ENCODE data around the gene LPAR4.

DNA sequence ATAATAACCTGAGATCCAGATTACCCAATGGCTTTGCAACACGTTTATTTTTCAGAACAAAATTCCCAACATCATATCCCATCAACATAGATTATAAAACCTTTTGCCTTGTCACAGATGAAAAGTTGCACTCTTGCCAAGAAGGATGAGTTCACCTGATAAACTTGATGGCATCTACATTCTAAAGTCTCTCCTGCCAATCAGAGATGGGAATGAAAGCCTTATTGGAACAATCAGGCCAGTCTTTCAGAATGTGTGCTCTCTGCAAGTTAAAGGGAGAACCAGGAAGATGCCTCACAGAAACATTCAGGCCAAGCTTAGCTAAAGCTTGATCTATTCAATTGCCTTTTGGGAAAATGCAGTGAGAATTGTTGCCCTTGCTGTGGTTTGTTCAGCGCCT is 1.3 kb downstream of the LPAR4 start:
- TF ChIP-seq ZNF274 (IDR thresholded peaks at IDR 0.05; ENCODE audit: insufficient read depth, insufficient read length) (no peak), CHD2 (IDR thresholded peaks at IDR 0.05; ENCODE audit: borderline replicate concordance, low read depth, low read length) (no peak), RAD21 (IDR thresholded peaks at IDR 0.05; ENCODE audit: insufficient read depth, low read depth, low read length) (no peak), SIX5 (IDR thresholded peaks at IDR 0.05; ENCODE audit: low read depth, low read length, severe bottlenecking) (no peak), PAX5 (IDR thresholded peaks at IDR 0.05; ENCODE audit: borderline replicate concordance, low read depth, low read length) (no peak), POLR2A (IDR thresholded peaks at IDR 0.05; ENCODE audit: low read depth, low read length) (no peak), RB1 (IDR thresholded peaks at IDR 0.05; ENCODE audit: borderline replicate concordance) (no peak), POLR2AphosphoS5 (IDR thresholded peaks at IDR 0.05; ENCODE audit: low read length) (no peak), NBN (IDR thresholded peaks at IDR 0.05) (no peak), ZBED1 (IDR thresholded peaks at IDR 0.05; ENCODE audit: borderline replicate concordance) (no peak)
- TF ChIP-seq, protein P1, sequence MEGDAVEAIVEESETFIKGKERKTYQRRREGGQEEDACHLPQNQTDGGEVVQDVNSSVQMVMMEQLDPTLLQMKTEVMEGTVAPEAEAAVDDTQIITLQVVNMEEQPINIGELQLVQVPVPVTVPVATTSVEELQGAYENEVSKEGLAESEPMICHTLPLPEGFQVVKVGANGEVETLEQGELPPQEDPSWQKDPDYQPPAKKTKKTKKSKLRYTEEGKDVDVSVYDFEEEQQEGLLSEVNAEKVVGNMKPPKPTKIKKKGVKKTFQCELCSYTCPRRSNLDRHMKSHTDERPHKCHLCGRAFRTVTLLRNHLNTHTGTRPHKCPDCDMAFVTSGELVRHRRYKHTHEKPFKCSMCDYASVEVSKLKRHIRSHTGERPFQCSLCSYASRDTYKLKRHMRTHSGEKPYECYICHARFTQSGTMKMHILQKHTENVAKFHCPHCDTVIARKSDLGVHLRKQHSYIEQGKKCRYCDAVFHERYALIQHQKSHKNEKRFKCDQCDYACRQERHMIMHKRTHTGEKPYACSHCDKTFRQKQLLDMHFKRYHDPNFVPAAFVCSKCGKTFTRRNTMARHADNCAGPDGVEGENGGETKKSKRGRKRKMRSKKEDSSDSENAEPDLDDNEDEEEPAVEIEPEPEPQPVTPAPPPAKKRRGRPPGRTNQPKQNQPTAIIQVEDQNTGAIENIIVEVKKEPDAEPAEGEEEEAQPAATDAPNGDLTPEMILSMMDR (IDR thresholded peaks at IDR 0.05 in 2 of 3, conservative IDR thresholded peaks at IDR 0.05 in 1 of 3; ENCODE audit: control insufficient read depth in 2 of 3, extremely low read depth in 1 of 3, insufficient read depth in 1 of 3, low read depth in 3 of 3, low read length in 3 of 3) = no peak
